Kidney glomerular epithelial cell (primary cell): ENCODE results near the gene ADAP1.
"Not testable (repeated sequence)": the region's sequence is repeated elsewhere in the genome, so short reads cannot be mapped to it uniquely, and the experiment has no call there.

Experiments
- DNase-seq: peaks from one replicate; lab custom pipeline; 2025; lab: John Stamatoyannopoulos, UW

Gene ADAP1

DNA sequence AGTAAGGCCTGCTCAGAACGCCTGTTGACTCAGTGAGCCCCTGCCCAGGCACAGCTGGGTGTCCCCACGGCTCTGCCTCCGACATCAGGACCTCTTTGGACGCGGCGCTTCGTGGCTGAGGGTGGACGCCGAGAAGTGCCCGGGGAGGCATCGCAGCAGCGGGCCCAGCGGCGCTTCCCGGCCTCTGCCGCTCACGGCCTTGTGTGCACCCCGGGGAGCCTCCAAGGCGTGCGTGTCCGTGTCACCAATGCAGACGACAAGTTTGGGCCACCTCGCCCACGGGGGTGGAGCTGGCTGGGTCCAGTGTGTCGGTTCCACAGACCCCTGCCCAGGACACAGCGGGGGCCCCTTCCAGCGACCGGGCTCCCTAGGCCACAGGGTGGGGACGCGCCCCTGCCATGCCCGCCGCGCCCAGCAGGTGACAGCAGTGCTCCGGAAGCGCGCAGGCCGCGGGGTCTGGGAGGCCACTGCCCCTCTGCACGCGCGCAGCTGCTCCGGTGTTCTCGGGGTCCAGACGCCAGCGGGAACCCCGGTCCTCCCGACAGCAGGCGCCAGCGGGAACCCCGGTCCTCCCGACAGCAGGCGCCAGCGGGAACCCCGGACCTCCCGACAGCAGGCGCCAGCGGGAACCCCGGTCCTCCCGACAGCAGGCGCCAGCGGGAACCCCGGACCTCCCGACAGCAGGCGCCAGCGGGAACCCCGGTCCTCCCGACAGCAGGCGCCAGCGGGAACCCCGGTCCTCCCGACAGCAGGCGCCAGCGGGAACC, 45.7 kb downstream of the ADAP1 start:
- DNase-seq: not testable (repeated sequence)

DNA sequence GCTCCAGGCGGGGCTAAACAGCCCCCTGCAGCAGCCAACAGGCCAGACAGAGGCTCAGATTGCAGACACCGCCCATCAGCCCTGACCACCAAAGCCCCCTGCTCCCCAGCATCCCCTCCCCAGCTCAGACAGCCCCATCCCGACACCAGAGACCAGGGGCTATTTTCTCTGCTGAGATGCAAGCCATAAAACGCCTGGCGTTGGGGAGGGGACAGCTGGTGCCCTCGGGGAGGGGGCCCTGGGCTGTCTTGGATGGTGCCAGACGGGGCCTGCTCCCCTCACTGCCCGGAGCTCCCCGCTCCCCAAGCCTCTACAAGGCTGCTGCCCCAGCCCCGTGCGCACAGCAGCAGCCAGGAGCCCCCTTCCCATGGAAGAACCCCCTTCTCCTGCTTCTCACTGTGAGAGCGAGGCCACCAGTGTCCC, 46.3 kb downstream of the ADAP1 start:
- DNase-seq: no peak

DNA sequence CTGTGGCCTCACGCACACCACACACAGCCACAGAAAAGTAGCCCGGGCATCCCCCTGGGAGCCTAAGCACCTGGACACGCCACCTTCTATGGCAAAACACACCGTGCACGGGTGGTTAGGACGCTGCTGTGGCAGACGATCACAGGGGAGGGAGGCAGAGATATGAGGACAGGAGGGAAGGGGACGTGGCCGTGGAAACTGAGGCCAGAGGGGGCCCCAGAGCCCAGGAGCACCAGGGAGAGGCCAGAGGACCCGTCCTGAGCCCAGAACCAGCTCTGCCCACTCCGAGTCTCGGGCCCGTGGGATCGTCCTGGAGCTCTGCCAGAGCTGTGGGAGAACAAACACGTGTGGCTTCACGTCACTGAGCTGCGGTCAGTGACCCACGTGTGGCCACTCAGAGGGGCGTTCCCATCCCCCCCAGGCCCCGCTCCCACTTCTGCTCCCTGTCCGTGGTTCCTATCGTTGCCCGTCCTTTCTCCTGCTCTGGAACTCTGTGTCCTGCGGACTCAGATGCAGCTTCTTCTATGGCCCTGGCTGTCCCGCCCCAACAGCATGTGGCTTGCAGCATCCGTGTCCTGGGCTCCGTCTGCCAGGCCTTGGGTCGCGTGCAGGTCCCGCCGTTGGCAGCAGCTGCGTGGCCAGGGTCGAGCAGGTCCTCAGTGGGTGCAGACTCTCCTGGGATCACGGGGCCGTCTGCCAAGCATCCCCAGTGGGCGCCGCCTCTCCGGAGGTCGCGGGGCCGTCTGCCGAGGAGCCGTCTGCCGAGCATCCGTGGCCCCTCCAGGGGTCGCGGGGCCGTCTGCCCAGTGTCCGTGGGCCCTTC, 47.1 kb downstream of the ADAP1 start:
- no peak for DNase-seq

DNA sequence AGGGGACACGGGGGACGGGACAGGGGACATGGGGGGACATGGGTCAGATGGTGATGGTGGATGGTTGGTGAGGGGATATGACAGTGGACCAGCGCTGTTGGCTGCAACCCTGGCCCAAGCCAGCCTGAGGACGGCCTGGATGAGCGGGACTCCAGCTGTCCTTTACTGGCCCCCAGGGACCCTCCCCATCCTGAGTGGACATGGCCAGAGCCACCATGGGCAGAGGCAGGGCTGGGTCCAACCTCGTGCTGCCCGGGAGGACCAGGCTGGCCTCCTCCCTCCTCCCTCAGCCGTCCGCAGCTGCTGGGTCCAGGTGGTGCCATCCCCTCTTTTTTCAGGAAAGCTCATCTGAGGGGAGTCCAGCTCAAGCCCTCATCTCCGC, 47.7 kb downstream of the ADAP1 start:
- DNase-seq: no peak

DNA sequence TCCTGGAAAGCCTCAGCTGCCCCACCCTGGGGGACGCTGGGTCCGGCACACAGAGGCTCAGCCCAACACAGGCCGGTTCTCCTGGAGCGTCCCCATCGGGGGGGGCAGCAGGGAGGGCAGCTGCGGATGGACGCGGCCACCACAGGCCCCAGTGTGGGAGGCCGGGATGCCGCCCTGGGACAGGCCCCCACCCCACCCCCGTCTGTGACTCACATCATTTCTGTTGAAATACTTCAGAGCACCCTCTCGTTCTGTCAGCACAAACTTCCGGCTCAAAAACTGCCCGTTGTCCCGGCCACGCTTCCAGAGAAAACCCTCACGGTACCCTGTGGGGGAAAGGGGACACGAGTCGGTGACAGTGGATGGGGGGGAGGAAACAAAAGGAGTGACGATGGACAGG, 49.6 kb downstream of the ADAP1 start:
- no peak for DNase-seq

DNA sequence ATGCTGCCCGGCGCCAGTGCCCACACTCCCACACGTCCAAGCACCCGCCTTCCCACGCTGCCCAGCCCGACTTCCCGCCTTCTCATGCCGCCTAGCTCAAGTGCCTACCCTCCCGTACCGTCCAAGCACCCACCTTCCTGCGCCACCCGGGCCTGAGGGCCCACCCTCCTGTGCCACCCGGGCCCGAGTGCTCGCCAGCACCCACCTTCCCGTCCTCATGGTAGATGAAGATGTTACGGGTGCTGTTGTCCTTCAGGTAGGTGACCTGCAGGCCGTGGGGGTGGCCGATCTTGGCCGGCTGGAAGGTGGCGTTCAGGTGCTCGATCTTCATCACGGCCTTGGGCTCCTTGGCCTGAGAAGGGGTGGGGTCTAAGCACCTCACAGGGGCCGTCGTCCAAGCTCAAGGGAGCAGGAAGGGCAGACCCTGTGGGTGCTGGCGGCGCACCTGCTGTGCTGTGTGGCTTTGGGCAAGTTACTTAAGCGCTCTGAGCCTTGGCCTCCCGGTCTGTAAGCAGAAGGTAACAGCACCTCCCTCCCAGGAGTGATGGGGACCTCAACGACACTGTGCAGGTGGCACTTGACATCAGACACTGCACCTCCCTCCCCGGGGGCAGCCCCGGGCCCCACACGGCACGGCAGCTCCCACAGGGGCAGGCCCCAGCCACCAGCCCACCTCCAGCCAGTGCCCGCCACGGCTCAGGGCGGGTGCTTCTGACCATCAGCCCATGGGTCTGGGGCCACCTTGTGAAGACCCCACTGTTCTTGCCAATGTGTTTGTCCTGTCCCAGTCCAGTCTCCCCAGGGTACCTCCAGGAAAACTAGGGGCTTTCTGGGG, 50.3 kb downstream of the ADAP1 start:
- no peak for DNase-seq

DNA sequence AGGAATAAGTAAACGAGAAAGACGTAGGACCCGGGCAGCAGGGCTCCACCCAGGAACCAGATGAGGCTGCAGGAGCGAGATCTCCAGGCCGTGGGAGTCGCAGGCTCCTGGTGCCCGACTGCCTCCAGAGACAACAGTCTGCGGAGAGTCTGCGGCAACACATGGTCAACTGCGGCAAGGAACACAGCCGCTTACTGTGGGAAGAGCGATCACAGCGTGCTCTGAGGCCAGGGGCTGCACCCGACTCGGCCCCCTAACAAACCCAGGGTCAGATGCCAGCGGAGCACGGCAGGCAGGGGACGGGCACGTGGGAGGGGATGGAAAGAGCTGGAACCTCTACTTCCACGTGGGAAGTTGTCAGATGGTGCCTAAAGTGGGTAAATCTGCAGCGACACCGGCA, 51.5 kb downstream of the ADAP1 start:
- no peak for DNase-seq

DNA sequence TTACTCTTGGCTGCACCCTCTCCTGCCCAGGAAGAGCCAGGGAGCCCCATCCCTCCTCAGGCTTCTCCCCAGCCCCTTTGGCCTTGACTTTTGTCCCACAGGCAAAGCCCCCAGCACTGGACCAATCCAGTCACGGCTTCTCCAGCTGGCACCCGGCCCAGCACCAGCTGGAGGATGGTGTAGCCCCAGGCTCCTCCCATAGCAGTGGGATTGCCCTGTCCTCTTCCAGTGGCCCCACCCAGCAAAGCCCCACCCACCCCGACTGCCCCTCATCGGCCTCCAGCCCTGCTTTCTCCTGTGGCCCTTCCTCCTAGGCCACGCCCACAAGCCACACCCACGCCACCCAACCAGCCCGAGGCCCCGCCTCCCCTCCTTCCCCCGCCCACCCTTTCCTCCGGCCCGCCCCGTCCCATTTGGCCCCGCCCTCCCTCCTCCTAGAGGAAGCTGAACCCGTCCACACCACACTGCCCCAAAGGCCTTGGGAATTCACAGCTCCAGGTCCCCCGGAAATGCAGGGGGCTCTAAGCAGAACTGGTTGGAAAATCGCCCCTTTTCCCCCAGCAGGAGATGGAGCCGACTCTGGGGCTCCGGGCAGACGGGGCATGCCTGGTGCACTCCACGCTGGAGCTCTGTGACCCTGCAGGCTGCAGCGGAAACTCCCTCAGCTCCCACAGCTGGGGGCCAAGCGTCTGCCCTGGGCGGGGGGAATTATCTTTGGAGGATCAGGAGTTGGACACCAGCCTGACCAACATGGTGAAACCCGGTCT, 52.9 kb downstream of the ADAP1 start:
- peak; percentile 35 for DNase-seq

DNA sequence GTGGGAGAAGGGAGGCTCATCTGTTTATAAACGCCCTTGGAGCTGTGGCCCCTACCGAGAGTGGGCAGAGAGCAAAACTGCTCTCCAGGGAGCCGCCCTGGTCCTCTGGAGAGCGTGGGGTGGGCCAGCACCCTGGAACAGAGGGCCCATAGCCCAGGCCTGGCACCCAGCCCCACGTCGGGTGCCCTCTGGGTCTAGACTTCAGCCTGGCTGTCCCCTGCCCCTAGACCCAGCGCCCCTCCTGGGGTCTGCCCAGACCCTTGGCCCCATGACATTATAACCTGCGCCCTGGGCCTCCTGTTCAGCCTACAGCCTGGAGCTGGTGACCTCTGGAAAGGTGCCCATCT, 53.5 kb downstream of the ADAP1 start:
- no peak for DNase-seq

DNA sequence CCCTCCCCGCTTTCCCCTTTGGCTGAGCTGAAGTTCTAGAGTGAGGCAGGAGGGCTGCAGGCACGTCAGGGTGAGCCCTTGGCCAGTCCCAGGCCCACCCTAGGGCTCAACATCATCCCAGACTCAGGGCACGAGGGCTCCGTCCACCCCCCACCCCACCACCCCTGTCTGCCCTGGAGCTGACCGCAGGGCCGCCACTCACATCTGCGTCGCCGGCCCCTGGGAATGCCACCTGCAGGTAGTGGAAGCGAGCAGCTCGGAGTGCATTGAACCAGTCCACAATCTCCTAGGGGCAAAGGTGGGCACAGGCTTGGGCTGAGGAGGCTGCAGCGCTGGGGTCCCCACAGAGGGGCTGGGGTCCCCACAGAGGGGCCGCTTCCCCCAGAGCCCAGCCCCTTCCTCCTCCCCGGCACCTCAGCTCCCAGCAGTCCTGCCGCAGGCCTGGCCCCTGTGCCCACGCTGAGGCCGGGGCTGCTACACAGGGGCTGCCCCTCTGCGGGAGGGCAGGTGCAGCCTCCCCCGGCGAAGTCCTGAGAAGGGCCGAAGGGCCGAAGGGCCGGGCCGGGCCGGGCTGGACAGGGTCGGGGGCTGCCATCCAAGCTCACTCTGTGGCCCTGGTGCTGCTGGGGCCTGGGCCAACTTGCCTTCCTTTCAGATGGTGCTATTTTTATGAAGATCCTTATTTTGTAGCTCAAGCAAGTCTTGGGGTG, 54.0 kb downstream of the ADAP1 start:
- DNase-seq: no peak

DNA sequence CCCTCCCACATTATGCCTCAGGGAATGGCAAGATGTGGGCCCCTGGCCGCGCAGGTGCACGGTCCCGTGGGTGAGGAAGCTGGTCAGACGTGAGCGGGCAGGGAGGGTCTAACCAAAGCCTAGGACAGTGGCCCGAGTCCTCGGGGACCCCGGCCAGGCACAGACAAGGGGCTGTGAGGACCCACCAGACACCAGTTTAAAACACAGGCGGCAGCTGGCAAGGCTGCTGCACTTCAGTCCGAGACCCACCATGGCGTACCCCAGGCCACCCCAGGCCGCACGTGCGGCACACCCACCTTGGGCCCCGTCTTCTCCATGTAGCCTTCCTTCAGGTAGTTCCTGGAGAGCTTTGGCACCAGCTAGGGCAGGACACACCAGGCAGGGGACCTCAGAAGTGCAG, 54.7 kb downstream of the ADAP1 start:
- no peak for DNase-seq

DNA sequence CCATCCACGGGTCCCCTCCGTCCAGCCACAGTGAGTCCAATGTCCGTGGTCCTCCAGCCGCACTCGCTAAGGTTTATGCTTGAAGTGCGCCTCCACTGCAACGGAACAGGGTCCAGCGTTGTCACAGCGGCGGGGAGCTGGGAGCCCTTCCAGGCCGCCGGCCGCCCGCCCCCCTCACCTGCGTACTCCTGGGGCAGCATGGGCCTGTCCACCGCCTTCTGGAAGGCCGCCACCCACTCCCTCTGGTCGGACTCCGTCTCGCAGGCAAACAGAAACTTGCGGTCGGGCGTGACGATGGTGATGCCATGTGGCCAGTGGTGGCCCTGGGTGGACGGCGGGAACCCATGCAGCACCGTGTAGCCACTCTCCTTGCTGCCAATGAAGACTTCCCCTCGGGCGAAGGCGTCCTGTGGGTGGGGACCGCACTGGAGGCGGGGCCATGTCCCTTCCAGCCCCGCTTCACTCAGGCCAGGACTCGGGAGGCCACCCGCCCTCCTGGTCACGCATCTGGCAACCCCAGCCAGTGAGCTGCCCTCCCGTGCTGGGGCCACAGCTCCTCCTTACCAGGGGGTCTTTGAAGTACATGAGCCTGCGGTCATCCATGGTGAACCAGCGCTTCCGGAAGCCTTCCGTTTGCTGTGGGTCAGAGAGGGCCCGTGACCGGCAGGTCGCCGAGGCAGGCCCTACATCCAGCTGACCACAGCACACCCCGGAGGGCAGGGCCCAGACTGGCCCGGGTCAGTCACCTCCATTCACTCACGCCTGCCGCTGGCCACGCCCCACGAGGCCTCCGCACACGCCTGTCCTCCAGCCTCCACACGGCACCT, 55.4 kb downstream of the ADAP1 start:
- DNase-seq: no peak

DNA sequence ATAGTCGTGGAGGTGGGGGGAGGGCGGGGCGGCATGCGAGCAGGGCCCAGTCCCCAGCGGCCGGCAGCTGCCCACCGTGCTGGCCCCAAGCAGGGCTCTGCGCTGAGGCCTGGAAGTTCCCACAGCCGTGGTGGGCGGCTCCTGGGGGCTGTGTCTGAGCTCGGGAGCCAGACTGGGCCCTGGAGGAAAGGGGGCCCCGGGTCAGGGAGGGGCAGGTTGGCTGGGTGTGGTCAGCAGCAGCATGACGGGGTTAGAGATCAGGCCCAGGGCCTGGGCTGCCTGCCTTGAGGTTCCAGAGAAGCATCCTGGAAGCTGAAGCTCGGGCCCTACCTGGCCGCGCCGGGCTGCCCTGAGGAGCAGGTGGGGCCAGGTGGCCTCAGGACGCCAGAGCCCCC, 56.0 kb downstream of the ADAP1 start:
- DNase-seq: no peak

DNA sequence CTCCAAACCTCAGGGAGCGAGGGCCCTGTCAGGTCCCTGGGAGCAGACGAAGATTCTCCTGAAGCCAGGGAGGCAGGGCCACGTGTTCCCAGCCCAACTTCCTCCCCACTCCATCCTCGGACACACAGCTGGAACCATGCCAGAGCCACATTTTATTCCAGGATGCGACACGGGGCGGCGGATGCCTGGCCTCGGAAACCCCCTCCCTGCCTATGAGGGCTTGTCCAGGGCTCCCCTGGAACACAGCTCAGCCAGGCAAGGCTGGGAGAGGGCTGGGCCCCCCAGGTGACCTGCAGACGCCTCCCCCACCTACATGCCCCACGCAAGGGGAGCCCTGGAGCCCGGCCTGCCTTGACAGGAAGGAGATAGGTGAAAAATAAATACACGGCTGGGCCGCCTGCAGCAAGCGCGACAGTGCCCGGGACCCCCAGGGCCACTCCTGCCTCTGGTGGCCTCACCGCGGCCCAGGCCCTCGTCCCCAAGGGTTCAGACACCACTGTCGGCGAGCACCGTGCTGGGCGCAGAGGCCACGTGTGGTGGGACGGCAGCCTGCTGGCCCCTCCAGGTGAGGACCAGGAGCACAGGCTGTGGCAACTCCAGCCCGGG, 56.6 kb downstream of the ADAP1 start:
- DNase-seq: no peak

DNA sequence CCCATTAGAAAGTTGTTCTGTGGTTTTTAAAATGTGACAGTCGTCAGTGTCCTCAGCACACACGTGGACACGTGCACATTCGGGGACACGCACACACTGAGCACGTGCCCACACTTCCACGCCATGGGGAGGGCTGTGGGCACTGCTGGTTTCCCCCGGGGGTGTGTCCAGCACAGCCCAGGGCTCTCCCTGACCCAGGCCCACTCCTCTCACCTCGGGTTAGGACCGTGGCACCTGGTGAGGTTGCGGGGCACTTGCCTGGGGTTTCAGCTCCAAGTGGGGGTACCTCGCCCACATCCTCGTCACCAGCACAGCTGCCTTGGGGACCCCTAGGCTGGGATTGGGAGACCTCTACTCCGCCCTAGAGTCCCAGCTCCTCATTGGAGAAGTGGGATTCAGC, 57.4 kb downstream of the ADAP1 start:
- no peak for DNase-seq

DNA sequence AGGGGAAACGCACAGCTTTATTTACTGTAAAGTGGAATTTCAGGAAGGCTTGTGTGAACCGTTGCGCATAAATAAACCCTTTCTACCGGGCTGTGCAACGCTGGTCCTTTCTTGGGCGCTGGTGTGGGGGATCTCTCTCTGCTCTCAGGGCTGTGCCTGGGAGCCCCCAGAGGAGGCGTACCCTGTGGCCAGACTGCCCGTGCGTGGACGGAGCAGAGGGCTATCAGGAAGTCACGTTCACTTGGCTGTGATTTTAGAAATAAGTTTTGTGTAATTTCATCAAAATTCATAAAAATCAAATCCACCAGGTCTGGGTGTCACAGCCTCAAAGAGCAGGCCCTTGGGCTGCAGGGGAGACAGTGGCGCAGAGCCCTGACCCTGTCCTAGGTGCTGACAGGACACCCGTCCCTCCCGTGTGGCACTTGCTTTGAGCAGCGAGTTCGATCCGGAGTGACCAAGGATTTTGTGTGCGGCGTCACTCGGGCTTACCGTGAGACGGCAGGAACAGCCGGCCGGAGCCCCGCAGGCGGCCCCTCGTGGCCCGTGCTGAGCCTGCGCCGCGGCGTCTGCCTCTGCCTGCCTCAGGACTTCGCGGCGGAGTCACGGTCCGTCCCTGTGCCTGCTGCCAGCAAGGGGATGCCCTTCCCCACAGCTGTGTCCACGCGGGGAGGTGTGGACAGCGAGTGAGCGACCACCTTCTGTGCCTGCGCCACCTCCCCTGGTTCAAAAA, 58.0 kb downstream of the ADAP1 start:
- no peak for DNase-seq

DNA sequence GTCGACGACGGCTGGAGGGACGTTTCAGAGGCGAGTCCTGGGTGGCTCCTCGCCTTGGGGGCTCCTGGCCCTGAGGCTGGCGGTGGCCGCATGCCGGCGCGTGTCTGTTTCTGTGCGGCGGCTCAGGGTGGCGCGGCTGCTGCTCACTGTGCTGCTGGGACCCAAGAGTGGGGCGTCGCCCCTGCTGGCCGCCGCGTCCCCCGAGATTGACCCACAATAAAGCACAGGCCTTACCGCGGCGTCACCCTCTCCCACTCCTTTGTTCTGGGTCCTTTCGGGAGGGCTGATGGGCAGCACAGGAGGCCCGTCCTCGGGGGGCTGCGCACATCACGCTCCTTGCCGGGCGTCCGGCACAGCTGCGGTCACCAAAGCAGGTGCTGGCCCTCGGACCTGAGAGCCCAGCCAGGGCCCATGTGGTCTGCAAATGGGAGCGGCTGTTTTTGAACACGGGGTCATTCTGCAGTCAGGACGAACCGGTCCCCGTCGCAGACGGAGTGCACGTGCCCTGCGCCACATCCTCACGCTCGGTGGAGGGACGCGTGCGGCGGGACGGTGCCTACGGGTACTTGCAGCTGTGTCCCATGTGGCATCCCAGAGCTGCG, 58.9 kb downstream of the ADAP1 start:
- no peak for DNase-seq

DNA sequence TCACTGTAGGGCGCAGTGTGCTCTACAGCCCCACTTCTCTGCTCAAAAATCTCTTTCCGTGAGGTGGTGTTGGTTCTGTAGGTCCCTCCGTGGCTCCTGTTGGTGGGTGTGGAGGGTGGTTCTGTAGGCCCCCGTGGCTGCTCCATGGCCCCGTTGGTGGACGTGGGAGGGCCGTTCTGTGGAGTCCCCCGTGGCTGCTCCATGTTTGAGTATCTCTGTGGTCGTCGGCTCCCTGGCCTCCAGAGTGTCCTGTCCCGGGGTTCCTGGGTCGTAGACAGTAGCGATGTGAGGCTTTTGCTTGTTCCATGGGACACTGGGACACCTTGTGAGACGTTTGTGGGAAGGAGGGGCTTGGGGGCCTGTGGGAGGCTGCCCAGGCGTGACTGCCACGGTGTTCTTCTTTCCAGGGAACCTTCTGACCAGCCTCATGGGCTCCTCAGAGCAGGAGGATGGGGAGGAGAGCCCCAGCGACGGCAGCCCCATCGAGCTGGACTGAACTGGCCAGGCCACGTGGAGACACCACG, 59.5 kb downstream of the ADAP1 start:
- DNase-seq: no peak
